NCI-H1092 (cell line): ENCODE results near the gene TRPC4AP.

Experiments
- DNase-seq: peaks from one replicate; lab custom pipeline; 2025; lab: John Stamatoyannopoulos, UW

Gene TRPC4AP

DNA sequence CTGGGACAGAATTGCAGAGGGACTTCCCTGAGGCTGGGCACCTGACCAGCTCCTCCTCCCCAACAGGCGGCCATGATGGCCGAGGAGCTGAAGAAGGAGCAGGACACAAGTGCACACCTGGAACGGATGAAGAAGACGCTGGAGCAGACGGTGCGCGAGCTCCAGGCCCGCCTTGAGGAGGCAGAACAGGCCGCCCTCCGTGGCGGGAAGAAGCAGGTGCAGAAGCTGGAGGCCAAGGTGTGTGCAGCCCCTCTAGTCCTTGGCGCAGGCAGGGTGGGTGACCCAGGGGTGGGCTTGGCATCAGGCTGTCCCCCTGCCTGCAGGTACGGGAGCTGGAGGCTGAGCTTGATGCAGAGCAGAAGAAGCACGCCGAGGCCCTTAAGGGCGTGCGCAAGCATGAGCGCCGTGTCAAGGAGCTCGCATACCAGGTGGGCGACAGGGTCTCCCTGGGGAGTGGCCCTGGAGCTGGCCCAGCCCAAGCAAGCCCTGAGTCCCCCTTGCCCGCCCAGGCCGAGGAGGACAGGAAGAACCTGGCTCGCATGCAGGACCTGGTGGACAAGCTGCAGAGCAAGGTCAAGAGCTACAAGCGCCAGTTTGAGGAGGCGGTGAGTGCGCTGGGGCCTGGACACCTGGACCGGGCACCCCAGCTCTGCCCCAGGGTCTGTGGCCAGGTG lies 91.5 kb downstream of the TRPC4AP start:
- no peak for DNase-seq

DNA sequence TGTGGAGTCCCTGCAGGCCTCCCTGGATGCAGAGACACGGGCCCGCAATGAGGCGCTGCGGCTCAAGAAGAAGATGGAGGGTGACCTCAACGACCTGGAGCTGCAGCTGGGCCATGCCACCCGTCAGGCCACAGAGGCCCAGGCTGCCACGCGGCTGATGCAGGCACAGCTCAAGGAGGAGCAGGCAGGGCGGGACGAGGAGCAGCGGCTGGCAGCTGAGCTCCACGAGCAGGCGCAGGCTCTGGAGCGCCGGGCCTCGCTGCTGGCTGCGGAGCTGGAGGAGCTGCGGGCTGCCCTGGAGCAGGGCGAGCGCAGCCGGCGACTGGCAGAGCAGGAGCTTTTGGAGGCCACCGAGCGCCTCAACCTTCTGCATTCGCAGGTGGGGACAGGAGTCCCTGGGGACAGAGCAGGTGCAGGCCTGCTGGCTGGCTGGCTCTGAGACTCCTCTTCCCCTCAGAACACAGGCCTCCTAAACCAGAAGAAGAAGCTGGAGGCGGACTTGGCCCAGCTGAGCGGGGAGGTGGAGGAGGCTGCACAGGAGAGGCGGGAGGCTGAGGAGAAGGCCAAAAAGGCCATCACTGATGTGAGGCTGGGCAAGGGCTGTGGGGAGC lies 92.2 kb downstream of the TRPC4AP start:
- DNase-seq, result no peak

DNA sequence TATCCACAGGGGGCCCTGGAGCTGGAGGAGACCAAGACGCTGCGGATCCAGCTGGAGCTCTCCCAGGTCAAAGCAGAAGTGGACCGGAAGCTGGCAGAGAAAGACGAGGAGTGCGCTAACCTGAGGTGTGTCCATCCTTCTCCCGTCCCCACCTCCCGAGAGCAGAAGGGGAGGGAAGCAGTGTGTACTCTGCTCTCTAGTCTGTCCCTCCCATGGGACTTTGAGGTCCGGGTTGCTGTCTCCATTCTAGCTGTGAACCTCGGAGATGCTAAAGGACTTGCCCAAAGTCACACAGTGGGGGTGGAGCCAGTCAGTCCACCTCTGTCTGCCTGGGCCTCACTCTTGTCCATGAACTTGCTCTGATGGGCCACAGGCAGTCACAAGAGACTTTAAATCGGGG lies 92.8 kb downstream of the TRPC4AP start:
- no peak for DNase-seq

DNA sequence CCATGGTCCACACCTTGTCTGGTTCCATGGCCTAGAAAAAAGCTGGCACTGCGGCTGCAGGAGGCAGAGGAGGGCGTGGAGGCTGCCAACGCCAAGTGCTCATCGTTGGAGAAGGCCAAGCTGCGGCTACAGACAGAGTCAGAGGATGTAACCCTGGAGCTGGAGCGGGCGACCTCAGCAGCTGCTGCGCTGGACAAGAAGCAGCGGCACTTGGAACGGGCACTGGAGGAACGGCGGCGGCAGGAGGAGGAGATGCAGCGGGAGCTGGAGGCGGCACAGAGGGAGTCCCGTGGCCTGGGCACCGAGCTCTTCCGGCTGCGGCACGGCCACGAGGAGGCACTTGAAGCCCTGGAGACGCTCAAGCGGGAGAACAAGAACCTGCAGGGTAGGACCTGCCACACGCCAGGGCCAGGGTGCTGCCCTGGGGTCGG lies 93.6 kb downstream of the TRPC4AP start:
- no peak for DNase-seq

DNA sequence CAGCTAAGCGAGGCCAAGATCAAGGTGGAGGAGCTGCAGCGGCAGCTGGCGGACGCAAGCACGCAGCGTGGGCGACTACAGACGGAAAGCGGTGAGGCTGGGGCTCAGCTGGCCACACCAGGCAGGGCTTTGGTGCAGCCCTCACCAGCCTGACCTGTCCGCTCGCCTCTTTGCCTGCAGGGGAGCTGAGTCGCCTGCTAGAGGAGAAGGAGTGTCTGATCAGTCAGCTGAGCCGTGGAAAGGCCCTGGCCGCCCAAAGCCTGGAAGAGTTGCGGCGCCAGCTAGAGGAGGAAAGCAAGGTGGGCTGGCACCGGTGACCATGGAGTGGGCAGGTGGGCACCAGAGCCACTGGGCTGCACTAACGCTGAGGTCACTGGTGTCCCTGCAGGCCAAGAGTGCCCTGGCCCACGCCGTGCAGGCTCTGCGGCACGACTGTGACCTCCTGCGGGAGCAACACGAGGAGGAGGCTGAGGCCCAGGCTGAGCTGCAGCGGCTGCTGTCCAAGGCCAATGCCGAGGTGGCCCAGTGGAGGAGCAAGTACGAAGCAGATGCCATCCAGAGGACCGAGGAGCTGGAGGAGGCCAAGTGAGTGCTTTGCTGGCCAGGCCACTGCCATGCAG lies 94.2 kb downstream of the TRPC4AP start:
- DNase-seq, result no peak

DNA sequence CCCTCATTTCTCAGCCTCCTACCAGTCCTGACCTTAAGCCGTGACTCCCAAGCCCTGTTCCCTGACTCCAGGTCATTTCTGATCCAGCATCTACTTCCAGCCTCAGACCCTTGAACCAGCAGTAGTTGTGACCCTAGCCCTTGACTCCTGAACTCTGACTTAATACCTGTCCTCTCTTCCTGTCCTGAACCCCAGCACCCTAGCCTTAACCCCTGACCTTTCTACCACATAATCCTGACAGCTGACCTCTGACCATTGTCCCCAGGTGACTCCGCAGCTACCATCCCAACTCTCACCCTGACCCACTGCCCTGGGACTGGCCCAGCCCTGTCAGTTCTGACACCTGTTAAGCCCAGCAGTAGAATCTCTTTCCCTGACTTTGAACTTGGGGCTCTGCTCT lies 94.8 kb downstream of the TRPC4AP start:
- DNase-seq, result no peak

DNA sequence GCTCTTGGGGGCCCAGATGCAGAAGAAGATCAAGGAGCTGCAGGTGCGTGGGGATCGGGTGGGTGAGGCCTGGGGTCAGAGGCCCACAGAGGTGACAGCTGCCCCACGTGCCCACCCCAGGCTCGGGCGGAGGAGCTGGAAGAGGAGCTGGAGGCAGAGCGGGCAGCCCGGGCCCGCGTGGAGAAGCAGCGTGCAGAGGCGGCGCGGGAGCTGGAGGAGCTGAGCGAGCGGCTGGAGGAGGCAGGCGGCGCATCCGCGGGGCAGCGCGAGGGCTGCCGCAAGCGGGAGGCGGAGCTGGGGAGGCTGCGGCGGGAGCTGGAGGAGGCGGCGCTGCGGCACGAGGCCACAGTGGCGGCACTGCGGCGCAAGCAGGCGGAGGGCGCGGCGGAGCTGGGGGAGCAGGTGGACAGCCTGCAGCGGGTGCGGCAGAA lies 95.5 kb downstream of the TRPC4AP start:
- DNase-seq, result no peak

DNA sequence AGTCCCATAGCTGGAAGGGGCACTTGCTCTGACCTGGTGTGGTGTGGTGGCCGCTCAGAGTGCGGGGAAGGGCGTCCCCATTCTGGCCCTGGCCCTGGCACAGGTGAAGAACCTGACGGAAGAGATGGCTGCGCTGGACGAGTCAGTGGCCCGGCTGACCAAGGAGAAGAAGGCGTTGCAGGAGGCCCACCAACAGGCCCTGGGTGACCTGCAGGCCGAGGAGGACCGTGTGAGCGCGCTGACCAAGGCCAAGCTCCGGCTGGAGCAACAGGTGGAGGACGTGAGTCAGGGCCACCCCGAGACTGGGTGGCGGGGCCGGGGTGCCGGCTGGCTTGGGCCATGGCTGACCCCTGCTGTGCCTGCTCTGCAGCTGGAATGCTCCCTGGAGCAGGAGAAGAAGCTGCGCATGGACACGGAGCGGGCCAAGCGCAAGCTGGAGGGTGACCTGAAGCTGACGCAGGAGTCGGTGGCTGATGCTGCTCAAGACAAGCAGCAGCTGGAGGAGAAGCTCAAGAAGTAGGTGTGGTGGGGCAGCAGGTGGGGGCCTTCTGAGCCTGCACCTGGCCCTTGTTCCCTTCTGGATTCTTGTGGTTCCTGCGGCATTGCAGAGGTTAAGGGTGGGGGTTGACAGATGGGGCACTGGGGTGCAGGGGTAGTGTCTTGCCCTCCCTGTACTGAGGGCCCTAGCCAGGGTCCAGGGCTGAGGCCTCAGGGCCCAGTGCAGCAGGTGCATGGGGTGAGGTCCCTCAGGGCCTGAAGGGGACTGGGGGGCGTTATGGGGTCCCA lies 96.2 kb downstream of the TRPC4AP start:
- no peak for DNase-seq

DNA sequence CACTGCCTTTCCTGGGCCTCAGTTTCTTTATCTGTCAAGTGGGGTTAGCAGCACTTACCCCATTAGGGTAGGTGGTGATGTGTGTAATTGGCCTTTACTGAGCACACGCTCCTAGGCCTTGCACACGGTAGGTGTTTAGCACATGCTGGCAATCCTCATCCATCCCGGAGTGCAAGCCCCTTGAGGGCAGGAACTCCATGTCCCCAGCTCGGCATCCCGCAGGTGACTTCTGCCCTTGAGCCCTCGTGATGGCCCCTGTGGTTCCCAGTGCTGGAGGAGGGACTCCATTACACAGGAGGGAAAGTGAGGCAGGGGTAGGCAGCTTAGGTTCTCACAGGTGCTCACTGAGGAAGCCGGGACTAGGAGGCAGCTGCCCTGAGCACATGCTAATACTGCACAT lies 96.9 kb downstream of the TRPC4AP start:
- DNase-seq, result no peak

DNA sequence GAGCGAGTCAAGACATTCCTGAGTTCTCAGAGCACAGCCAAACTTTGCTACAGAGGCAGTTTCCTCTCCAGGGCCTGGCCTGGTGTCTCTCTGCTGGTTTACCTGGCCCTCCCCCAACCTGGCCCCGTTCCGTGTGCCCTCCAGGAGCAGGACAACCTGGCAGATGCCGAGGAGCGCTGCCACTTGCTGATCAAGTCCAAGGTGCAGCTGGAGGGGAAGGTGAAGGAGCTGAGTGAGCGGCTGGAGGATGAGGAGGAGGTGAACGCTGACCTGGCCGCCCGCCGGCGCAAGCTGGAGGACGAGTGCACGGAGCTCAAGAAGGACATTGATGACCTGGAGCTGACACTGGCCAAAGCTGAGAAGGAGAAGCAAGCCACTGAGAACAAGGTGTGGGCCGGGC lies 97.4 kb downstream of the TRPC4AP start:
- no peak for DNase-seq

DNA sequence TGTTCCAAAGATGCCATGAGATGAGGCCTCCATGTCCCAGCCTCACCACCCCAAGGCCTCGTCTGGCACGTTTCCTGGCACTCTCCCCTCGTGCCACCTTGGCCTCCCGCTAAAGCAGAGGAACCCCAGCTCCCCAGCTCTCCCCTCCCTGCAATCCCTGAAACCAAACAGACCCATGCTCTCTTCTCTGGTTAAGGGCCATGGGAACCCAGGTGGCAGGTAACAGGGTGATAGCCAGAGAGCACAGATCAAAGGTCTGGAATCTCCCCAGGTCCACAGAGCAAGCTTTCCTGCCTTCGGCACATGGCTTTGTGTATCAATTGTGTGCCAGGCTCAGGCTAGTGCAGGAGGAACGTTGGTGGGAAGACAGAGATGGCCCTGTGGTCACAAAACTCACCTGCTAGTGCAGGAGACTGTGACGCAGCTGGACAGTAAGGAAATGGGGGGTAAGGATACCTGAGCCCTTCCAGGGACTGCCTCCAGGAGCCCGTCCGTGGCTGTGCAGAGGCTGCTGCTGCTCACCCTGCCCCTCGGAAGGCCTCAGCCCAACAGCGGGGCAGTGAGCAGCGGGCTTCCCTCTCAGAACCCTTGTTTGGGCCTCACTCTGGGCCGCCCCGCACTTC lies 98.0 kb downstream of the TRPC4AP start:
- no peak for DNase-seq

DNA sequence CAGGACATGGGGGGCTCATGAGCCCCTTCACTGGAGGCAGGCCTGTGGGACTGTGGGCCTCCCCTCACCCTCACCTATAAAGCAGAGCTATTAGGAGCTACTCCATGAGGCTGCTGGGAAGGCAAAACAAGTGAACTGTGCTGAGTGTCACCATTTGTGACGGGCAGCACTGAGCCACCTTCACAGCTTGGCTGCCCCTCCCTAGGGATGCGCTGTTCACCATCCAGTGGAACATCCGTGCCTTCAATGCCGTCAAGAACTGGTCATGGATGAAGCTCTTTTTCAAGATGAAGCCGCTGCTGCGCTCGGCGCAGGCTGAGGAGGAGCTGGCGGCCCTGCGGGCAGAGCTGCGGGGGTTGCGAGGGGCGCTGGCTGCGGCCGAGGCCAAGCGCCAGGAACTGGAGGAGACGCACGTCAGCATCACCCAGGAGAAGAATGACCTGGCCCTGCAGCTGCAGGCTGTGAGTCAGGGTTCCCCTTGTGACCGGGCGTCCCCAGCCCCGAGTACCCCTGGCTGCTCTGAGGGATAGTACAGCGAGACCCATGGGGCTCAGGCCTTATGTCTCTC lies 98.6 kb downstream of the TRPC4AP start:
- DNase-seq, result no peak

DNA sequence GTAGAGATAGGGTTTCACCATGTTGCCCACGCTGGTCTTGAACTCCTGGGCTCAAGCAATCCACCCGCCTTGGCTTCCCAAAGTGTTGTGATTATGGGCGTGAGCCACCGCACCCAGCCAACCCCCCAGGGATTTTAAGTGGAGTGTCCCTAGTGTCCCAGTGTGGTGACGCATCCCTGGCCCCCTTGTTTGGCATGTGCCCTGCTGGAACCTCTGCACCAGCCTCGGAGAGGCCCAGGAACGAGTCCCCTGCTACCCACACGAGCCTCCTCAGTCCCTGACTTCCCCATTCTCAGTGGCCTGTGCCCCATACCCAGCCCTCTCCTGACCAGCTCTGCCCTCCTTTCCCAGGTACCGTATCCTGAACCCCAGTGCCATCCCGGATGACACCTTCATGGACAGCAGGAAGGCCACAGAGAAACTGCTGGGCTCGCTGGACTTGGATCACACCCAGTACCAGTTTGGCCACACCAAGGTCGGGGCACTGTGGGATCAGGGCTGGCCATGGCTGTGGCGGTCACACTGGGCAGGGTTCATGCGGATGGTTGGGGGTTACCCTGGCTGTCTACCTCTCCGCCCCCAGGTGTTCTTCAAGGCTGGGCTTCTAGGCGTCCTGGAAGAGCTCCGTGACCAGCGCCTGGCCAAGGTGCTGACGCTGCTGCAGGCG lies 99.7 kb downstream of the TRPC4AP start:
- no peak for DNase-seq

DNA sequence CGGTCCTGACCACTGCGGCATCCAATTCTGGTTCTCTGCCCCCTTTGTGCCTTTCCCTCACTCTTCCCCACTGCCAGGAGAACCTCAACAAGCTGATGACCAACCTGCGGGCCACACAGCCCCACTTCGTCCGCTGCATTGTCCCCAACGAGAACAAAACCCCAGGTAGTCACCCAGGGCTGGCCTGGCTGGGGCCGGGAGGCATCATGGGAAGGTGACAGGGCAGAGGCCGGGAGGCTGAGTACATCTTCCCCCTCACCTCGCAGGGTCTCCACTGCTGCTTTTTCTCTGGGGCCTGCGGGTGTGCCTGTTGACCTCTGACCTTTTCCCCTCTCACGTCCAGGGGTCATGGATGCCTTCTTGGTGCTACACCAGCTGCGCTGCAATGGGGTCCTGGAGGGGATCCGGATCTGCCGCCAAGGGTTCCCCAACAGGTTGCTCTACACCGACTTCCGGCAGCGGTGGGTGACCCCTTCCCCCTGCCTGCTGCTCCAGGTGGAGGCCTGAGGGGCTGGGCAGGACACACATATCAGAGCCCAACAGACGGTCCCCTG lies 101.9 kb downstream of the TRPC4AP start:
- DNase-seq, result no peak

DNA sequence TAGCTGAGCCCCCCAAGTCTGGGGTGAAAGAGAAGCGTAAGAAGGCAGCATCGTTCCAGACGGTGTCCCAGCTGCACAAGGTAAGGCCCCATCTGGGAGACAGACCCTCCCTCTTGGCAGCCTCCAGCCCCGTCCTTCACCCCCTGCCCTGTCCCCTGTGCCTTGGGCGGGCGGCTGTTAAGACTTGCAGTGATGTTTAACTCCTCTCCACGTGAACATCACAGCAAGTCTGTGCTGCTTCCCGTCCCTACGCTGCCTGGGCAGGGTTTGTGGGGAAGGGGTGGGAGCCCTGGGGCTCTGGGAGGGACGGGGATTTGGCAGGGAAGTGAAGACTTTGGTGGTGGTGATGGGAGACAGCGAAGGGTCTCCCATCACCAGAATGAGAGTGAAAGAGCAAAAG lies 102.4 kb downstream of the TRPC4AP start:
- DNase-seq, result no peak

DNA sequence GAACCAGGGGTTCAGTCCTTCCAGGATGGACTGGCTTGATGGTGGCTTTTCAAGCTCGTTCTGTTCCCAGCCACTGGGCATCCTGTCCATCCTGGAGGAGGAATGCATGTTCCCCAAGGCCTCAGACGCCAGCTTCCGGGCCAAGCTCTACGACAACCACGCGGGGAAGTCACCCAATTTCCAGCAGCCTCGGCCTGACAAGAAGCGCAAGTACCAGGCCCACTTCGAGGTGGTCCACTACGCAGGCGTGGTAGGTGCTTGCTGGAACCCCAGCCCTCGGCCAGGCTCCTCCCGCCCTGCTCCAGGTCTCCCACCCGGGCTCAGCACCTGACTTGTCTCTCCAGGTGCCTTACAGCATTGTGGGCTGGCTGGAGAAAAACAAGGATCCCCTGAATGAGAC lies 102.9 kb downstream of the TRPC4AP start:
- DNase-seq, result no peak

DNA sequence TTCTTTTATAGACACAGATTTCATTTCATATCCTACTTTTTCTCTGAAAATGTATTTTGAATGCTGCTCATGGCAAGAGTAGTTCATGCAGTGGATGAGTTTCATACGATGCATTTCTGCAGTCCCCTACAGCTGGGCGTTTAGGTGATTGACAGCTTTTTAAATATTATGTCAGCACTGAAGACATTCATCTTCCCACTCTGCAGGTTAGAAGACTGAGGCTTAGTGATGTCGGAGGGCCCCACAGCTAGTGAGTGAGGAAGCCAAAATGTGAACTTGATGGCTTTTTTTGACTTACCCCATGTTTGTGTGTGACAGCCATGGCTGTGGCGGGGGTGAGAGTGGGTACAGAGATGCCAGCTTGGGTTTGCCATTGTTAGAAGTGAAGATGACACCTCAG lies 103.5 kb downstream of the TRPC4AP start:
- no peak for DNase-seq

DNA sequence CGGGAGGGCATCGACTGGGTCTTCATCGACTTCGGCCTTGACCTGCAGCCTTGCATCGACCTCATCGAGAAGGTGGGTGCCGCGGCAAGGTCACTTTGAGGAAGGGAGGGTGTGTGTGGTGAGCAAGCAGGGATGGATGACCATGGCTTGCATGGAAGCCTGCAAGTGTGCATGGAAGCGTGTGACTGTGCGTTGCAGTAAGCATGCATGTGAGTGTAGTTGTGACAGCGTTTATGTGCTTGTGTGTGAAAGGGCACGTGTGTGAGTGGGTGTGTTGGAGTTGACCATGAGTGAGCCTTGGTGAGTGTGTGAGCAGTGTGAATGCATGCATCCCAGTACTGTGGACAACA lies 104.4 kb downstream of the TRPC4AP start:
- DNase-seq, result no peak

DNA sequence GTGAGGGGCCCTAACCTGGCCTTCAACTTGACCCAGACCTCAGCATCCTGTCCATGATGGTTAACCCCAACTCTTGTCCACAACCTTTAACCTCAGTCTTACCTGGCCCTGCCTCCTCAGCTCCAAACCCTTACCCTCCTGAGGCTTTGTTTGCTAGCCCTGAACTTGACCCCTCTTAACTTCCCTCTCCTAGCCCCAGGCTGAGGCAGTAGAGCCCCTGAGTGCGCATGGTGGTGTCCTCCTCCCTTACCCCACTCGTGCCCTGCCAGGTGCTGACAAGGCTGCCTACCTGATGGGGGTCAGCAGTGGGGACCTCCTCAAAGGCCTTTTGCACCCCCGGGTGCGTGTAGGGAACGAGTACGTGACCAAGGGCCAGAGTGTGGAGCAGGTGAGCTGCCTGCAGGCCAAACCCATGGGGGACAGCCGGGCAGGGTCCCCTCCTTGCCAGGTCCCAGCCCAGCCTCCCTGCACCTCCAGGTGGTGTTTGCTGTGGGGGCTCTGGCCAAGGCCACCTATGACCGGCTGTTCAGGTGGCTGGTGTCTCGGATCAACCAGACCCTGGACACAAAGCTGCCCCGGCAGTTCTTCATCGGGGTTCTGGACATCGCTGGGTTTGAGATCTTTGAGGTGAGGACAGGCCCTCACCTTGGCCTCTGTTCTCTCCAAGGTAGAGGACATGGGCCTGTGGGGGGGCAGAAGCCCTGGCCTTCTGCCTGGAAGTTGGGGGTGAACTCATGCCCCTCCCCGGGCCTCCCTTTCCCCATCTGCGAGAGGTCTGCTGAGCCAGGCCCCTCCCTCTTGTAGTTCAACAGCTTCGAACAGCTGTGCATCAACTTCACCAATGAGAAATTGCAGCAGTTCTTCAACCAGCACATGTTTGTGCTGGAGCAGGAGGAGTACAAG lies 105.1 kb downstream of the TRPC4AP start:
- DNase-seq, result no peak
